GM12878 (cell line): ENCODE results near the gene HBP1.

Experiments used
- CBX5 ChIP-seq: sonication (generic); IDR thresholded peaks from 2 replicates; pipeline ENCODE4 v1.6.1; 2016; ENCODE audit warnings: low read depth, moderate library complexity, mild to moderate bottlenecking, inconsistent platforms
- CEBPZ ChIP-seq: fragments of 150-350 bp; IDR thresholded peaks from 2 replicates; pipeline ENCODE4 v1.6.1; 2016; ENCODE audit warnings: low read depth, low read length
- CHD4 ChIP-seq: fragments of 200-600 bp; sonication (generic); IDR thresholded peaks from 2 replicates; pipeline ENCODE4 v1.6.1; 2016; ENCODE audit warnings: mild to moderate bottlenecking
- CTCF ChIP-seq, 3 experiments: IDR thresholded peaks in 2 of 3; conservative IDR thresholded peaks in 1 of 3; 2 replicates each; pipeline ENCODE4 v1.5.1; 2011; ENCODE audit warnings: low read depth in 3 of 3, low read length in 3 of 3, mild to moderate bottlenecking in 3 of 3, control low read depth in 2 of 3, moderate library complexity in 2 of 3, inconsistent platforms in 1 of 3, mixed read lengths in 1 of 3; ENCODE audit not compliant: control insufficient read depth in 2 of 3, insufficient read depth in 1 of 3; ENCODE audit errors: extremely low read depth in 1 of 3
- E2F4 ChIP-seq: IDR thresholded peaks from 2 replicates; pipeline ENCODE4 v1.6.1; 2012; ENCODE audit warnings: low read depth, low read length, improper control_type of control experiment
- MAX ChIP-seq: IDR thresholded peaks from 2 replicates; pipeline ENCODE4 v1.6.1; 2012; ENCODE audit warnings: low read depth, low read length, improper control_type of control experiment
- MTA2 ChIP-seq: fragments of 450-650 bp; IDR thresholded peaks from 2 replicates; pipeline ENCODE4 v1.6.1; 2016; ENCODE audit warnings: low read depth, mild to moderate bottlenecking, moderate library complexity
- POU2F2 ChIP-seq: IDR thresholded peaks from 3 replicates; pipeline ENCODE4 v1.6.1; 2011; ENCODE audit warnings: low read depth, mild to moderate bottlenecking, low read length, borderline replicate concordance
- PRDM15 ChIP-seq: fragments of 450-650 bp; formaldehyde crosslinking; IDR thresholded peaks from 2 replicates; pipeline ENCODE4 v1.4.0; 2020; ENCODE audit warnings: mild to moderate bottlenecking, moderate library complexity
- RBBP5 ChIP-seq: fragments of 200-600 bp; sonication (generic); conservative IDR thresholded peaks from 2 replicates; pipeline ENCODE4 v1.6.1; 2016
- SIX5 ChIP-seq: IDR thresholded peaks from 2 replicates; pipeline ENCODE4 v1.6.1; 2011; ENCODE audit warnings: mild to moderate bottlenecking, low read depth, low read length, moderate library complexity; ENCODE audit not compliant: severe bottlenecking
- TARDBP ChIP-seq: IDR thresholded peaks from 2 replicates; pipeline ENCODE4 v1.6.1; 2016; ENCODE audit warnings: borderline replicate concordance
- ZNF384 ChIP-seq: IDR thresholded peaks from 2 replicates; pipeline ENCODE4 v1.6.1; 2012; ENCODE audit warnings: low read depth, mild to moderate bottlenecking, low read length, improper control_type of control experiment, borderline replicate concordance
- ZNF687 ChIP-seq: fragments of 450-650 bp; IDR thresholded peaks from 2 replicates; pipeline ENCODE4 v1.6.1; 2017; ENCODE audit warnings: mild to moderate bottlenecking, moderate library complexity

GRCh38 chr7:107122486-107122911, 46.3 kb upstream of the HBP1 start:
- TF ChIP-seq ZNF687 (no peak), TARDBP (no peak), CBX5 (no peak), E2F4 (no peak), CTCF (IDR thresholded peaks at IDR 0.05 in 2 of 3, conservative IDR thresholded peaks at IDR 0.05 in 1 of 3; ENCODE audit: control insufficient read depth in 2 of 3, extremely low read depth in 1 of 3, insufficient read depth in 1 of 3, low read depth in 3 of 3, low read length in 3 of 3) (no peak), CHD4 (no peak), POU2F2 (no peak), PRDM15 (no peak), MTA2 (no peak), SIX5 (no peak), ZNF384 (no peak), CEBPZ (no peak), RBBP5 (no peak), MAX (no peak)
